GM12892 (cell line): ENCODE results near the gene PPIL1.

Experiments
- DNase-seq: peaks from one replicate; pipeline ENCODE4 v3.0.0; 2011; ENCODE audit not compliant: insufficient read length
- FAIRE-seq: peaks from 2 replicates; lab custom pipeline; 2011; peaks lifted over from hg19 to GRCh38; lab: Jason Lieb, UNC
- POLR2A ChIP-seq: IDR thresholded peaks from 2 replicates; pipeline ENCODE4 v1.6.1; 2011; ENCODE audit warnings: low read depth, low read length, control low read depth
- POLR2AphosphoS5 ChIP-seq: IDR thresholded peaks from 2 replicates; pipeline ENCODE4 v1.6.1; 2011; ENCODE audit warnings: low read depth, low read length, control low read depth
- TAF1 ChIP-seq: IDR thresholded peaks from 2 replicates; pipeline ENCODE4 v1.6.1; 2011; ENCODE audit warnings: low read depth, mild to moderate bottlenecking, control low read depth, low read length, borderline replicate concordance

Gene PPIL1

GRCh38 chr6:36885461-36886401, 11.1 kb upstream of the PPIL1 start, which contains the start of gene C6orf89:
Gene C6orf89, plus strand, starts transcription at chr6:36885952. Its CDS starts 13,493 bp downstream, at chr6:36899445.
- DNase-seq, result peak; percentile 72
- TF ChIP-seq POLR2A (peak; percentile 77; the same call in 1 of the 2 replicates), POLR2AphosphoS5 (0 out of 2 replicates have a peak, but pooled peaks have one; percentile 33), TAF1 (peak; percentile 5; the same call in 1 of the 2 replicates)
- FAIRE-seq, result peak; percentile 96

DNA sequence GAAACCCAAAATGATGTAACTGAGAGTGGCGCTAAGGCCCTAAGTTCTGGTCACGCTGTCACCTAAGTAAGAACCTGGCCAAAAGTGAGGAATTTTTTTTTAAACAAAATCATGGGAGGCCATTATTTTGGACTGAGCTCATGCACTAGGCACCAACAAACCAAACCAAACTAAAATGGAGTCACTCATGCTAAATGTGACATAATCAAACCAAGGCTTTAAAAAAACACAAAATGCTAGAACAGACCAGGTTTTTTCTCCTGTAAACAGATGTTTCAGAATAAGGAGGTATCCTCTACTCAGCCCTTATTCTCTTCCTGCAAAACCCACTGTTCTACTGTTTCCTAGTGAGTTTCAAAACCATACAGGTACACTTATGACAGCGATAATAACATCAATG, 10.0 kb upstream of the PPIL1 start:
- TF ChIP-seq TAF1, result no peak
- TF ChIP-seq POLR2AphosphoS5, result no peak
- no peak for TF ChIP-seq POLR2A
- no peak for DNase-seq
- no peak for FAIRE-seq

DNA sequence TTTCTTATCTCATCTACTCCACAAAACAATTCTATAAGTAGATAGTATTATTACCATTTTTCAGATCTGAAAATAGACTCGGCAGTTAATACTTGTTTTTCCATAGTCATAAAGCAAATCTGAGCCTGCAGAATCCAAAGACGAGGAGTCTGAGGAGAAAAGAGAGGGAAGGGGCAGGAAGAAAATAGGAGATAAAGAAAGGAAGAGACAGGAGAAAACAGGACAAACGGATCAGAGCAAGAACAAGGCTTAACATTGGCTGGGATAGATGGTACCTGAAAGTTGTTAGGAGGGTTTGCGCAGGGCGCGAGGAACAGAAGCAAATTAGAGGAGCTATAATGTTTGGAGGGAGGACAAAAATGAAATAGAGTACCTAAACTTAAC, 639 bp upstream of the PPIL1 start:
- no peak for DNase-seq
- FAIRE-seq, result no peak
- no peak for TF ChIP-seq TAF1
- no peak for TF ChIP-seq POLR2A
- TF ChIP-seq POLR2AphosphoS5, result no peak

- FAIRE-seq (peak; percentile 48), DNase-seq (no peak)
- TF ChIP-seq POLR2AphosphoS5 (no peak), TAF1 (no peak), POLR2A (no peak)
Measured at GRCh38 chr6:36873612-36874442, 776 bp downstream of the PPIL1 start.

- FAIRE-seq (no peak), DNase-seq (no peak)
- TF ChIP-seq POLR2A (no peak), TAF1 (no peak), POLR2AphosphoS5 (no peak)
Measured at GRCh38 chr6:36873115-36873514, 1.5 kb downstream of the PPIL1 start.

GRCh38 chr6:36871686-36872085, 2.9 kb downstream of the PPIL1 start:
- no peak for DNase-seq
- FAIRE-seq, result no peak
- TF ChIP-seq TAF1 (no peak), POLR2AphosphoS5 (no peak), POLR2A (no peak)

- FAIRE-seq (no peak), DNase-seq (no peak)
- no peak for TF ChIP-seq POLR2AphosphoS5
Measured at GRCh38 chr6:36867471-36868224, 7.0 kb downstream of the PPIL1 start.

GRCh38 chr6:36865835-36866234, 8.8 kb downstream of the PPIL1 start:
- TF ChIP-seq POLR2A, result no peak
- TF ChIP-seq POLR2AphosphoS5, result no peak
- DNase-seq, result no peak
- no peak for FAIRE-seq

- no peak for DNase-seq
- no peak for FAIRE-seq
- no peak for TF ChIP-seq POLR2AphosphoS5
- no peak for TF ChIP-seq TAF1
- TF ChIP-seq POLR2A, result no peak
Measured at GRCh38 chr6:36863670-36864540, 10.7 kb downstream of the PPIL1 start.

- no peak for TF ChIP-seq POLR2A
- no peak for TF ChIP-seq POLR2AphosphoS5
- TF ChIP-seq TAF1, result no peak
- DNase-seq, result no peak
- no peak for FAIRE-seq
Measured at GRCh38 chr6:36862848-36863382, 11.7 kb downstream of the PPIL1 start.
